Loucy (cell line): ENCODE data around the gene MYO18B.

Experiments used
- H2AFZ ChIP-seq: fragments of 200-600 bp; sonication (generic); 2 replicates; pipeline ENCODE4 v1.6.0; 2016; ENCODE audit warnings: antibody characterized with exemption, mild to moderate bottlenecking, low read length, moderate library complexity
- H3F3A ChIP-seq: fragments of 200-600 bp; 2 replicates; pipeline ENCODE4 v1.6.0; 2016; ENCODE audit warnings: antibody characterized with exemption, low read depth, mild to moderate bottlenecking
- H3K27me3 ChIP-seq: fragments of 200-600 bp; sonication (generic); 2 replicates; pipeline ENCODE4 v1.6.1; 2014; ENCODE audit warnings: low read length, mild to moderate bottlenecking; ENCODE audit not compliant: insufficient read depth, poor library complexity, severe bottlenecking
- H3K36me3 ChIP-seq: fragments of 200-600 bp; sonication (generic); 2 replicates; pipeline ENCODE4 v1.6.1; 2016; ENCODE audit warnings: low read length; ENCODE audit not compliant: insufficient read depth
- H3K4me1 ChIP-seq: fragments of 200-600 bp; sonication (generic); 2 replicates; pipeline ENCODE4 v1.5.1; 2014; ENCODE audit warnings: low read length, mild to moderate bottlenecking; ENCODE audit not compliant: insufficient read depth, poor library complexity, severe bottlenecking
- H3K4me2 ChIP-seq: fragments of 200-600 bp; sonication (generic); 2 replicates; pipeline ENCODE4 v1.6.0; 2014; ENCODE audit warnings: antibody characterized with exemption, low read length, low read depth, mild to moderate bottlenecking; ENCODE audit not compliant: poor library complexity, severe bottlenecking
- H3K4me3 ChIP-seq: fragments of 200-600 bp; sonication (generic); 2 replicates; pipeline ENCODE4 v1.5.1; 2014; ENCODE audit warnings: low read length, mild to moderate bottlenecking, mixed read lengths; ENCODE audit not compliant: poor library complexity, severe bottlenecking
- H3K79me2 ChIP-seq: fragments of 200-600 bp; sonication (generic); 2 replicates; pipeline ENCODE4 v1.6.1; 2014; ENCODE audit warnings: low read length; ENCODE audit not compliant: insufficient read depth
- H3K9ac ChIP-seq: fragments of 200-600 bp; sonication (generic); 2 replicates; pipeline ENCODE4 v1.6.0; 2014; ENCODE audit warnings: mild to moderate bottlenecking, low read depth, low read length, moderate library complexity; ENCODE audit not compliant: poor library complexity, severe bottlenecking
- H3K9me2 ChIP-seq: fragments of 200-600 bp; sonication (generic); replicated peaks from 2 replicates; pipeline ENCODE4 v1.6.1; 2016; ENCODE audit warnings: low read depth, low read length, mixed read lengths
- H3K9me3 ChIP-seq: fragments of 200-600 bp; sonication (generic); 2 replicates; pipeline ENCODE4 v1.6.1; 2014; ENCODE audit warnings: mild to moderate bottlenecking, antibody characterized with exemption, low read length, low read depth; ENCODE audit not compliant: insufficient read depth
- H4K20me1 ChIP-seq: fragments of 200-600 bp; sonication (generic); 2 replicates; pipeline ENCODE4 v1.6.0; 2014; ENCODE audit warnings: antibody characterized with exemption, low read length, mild to moderate bottlenecking; ENCODE audit not compliant: insufficient read depth, poor library complexity, severe bottlenecking
- CTCF ChIP-seq: fragments of 200-600 bp; sonication (generic); conservative IDR thresholded peaks from 2 replicates; pipeline ENCODE4 v1.5.1; 2014; ENCODE audit warnings: mild to moderate bottlenecking, antibody characterized with exemption, low read length
- EZH2phosphoT487 ChIP-seq: fragments of 200-600 bp; IDR thresholded peaks from 2 replicates; pipeline ENCODE4 v1.6.1; 2018; ENCODE audit warnings: antibody characterized with exemption, mild to moderate bottlenecking, moderate library complexity, borderline replicate concordance

MYO18B gene

DNA sequence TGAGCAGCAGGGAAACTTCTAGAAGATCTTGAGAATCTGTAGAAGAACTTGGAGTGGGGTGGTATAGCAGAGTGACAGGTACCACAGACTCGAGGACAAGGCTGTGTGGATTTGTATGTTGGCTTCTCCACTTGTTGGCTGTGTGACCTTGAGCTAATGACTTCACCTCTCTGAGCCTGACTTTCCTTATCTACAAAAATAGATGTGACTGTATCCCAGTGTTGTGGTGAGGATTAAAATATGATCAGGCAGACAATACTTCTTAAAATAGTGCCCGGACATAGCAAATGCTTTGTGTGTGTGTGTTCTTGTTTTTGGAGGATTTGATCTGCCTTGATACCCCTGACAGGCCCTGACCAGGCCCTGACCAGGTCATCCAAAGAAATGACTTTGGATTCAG lies 40.8 kb downstream of the MYO18B start:
- no peaks in the 10 kb centered on the region for H3K36me3 ChIP-seq

GRCh38 chr22:25783856-25784255 lies 41.9 kb downstream of the MYO18B start:
- TF ChIP-seq CTCF = no peak
- no peak for TF ChIP-seq EZH2phosphoT487
- Histone ChIP-seq H3K79me2 (no peaks in the 10 kb centered on the region), H3K9me3 (no peaks in the 10 kb centered on the region), H4K20me1 (no peaks in the 10 kb centered on the region), H3K27me3 (no peaks in the 10 kb centered on the region), H3F3A (no peaks in the 10 kb centered on the region), H2AFZ (no peak overlapping the region), H3K4me1 (peaks cover 6% of the 10 kb centered on the region), H3K9me2 (no peaks in the 10 kb centered on the region), H3K36me3 (no peaks in the 10 kb centered on the region), H3K4me3 (no peak overlapping the region), H3K9ac (no peak overlapping the region), H3K4me2 (no peak overlapping the region)

More for the DNA sequence above, 40.8 kb downstream of the MYO18B start:
- no peaks in the 10 kb centered on the region for H3K9me3 ChIP-seq
- H3K4me1 ChIP-seq = peaks cover 6% of the 10 kb centered on the region
- TF ChIP-seq CTCF (no peak), EZH2phosphoT487 (no peak)
- H4K20me1 ChIP-seq = no peaks in the 10 kb centered on the region
- no peak overlapping the region for H3K9ac ChIP-seq
- no peaks in the 10 kb centered on the region for H3K79me2 ChIP-seq
- no peak overlapping the region for H3K4me3 ChIP-seq
- H3K9me2 ChIP-seq = no peaks in the 10 kb centered on the region
- no peak overlapping the region for H2AFZ ChIP-seq
- H3K27me3 ChIP-seq = no peaks in the 10 kb centered on the region
- no peaks in the 10 kb centered on the region for H3F3A ChIP-seq
- no peak overlapping the region for H3K4me2 ChIP-seq

- H3K4me2 ChIP-seq = no peak overlapping the region
- no peaks in the 10 kb centered on the region for H4K20me1 ChIP-seq
- H3K79me2 ChIP-seq = no peaks in the 10 kb centered on the region
- H2AFZ ChIP-seq = no peak overlapping the region
- H3K9me2 ChIP-seq = no peaks in the 10 kb centered on the region
- H3K36me3 ChIP-seq = no peaks in the 10 kb centered on the region
- H3K27me3 ChIP-seq = no peaks in the 10 kb centered on the region
- no peaks in the 10 kb centered on the region for H3K9me3 ChIP-seq
- H3K4me1 ChIP-seq = no peaks in the 10 kb centered on the region
- H3K9ac ChIP-seq = no peak overlapping the region
- TF ChIP-seq CTCF (no peak), EZH2phosphoT487 (no peak)
- H3F3A ChIP-seq = no peaks in the 10 kb centered on the region
- no peak overlapping the region for H3K4me3 ChIP-seq
These were observed 44.2 kb downstream of the MYO18B start for GRCh38 chr22:25786165-25786564.
